ENCODE measurements around the gene NGF. TPM values are rescaled to one million over a fixed set of nuclear protein-coding genes. Genes with fewer than 3 reads are reported as not detected.

NGF gene
- total and polyA plus RNA-seq, 2 of the 4 experiments (the other 2 are of a cell fraction): 12.5 to 21.7 TPM

DNA sequence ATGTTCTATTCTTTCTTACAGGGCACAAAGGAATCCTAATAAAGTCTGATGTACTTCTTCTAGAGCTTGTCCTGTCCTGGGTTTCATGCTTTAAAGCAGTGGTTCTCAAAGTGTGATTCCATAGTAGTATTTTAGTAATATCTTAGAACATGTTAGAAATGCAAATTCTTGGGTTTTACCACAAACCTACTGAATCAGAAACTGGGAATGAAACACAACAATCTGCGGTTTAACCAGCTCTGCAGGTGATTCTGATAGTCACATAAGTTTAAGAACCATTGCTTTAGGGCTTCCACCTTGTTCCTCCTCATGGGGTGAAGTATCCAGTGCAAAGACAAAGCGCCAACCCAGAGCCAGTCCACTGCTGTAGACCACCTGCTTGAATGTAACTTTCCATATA is 41.1 kb downstream of the NGF start:
- H3K18ac ChIP-seq (ENCODE audit: low read depth, low read length): no peak overlapping the region
- no peak overlapping the region for H3K56ac ChIP-seq (ENCODE audit: extremely low read depth, insufficient read depth, low read length)
- H2AFZ ChIP-seq (replicated peaks; ENCODE audit: low read length, poor library complexity): no peak overlapping the region
- H3K9me3 ChIP-seq (ENCODE audit: control insufficient read depth, insufficient read depth, low read length): no peaks in the 10 kb centered on the region
- ChIA-PET POLR2A (ENCODE audit: unreplicated experiment) (no interaction called here), CTCF (no interaction called here)
- H3K9me1 ChIP-seq (ENCODE audit: insufficient read depth, low read length): peaks cover 10% of the 10 kb centered on the region
- dilution Hi-C loops (cut with HindIII; ENCODE audit: low sequenced_read_pairs, unreplicated experiment): no loop called here
- peak; percentile 31 for DNase-seq
- H2BK20ac ChIP-seq (ENCODE audit: low read depth, low read length): no peak overlapping the region
- no peak overlapping the region for H2BK120ac ChIP-seq (ENCODE audit: low read depth, low read length)
- H3K27ac ChIP-seq (ENCODE audit: insufficient read depth, low read length): no peak overlapping the region
- H3K4me2 ChIP-seq (ENCODE audit: low read depth, low read length): no peak overlapping the region
- H3K14ac ChIP-seq (replicated peaks; ENCODE audit: low read depth, low read length): no peak overlapping the region
- no peak overlapping the region for H3K9ac ChIP-seq (ENCODE audit: low read depth, low read length)
- H2BK15ac ChIP-seq (ENCODE audit: low read depth, low read length): no peak overlapping the region
- in situ Hi-C loops (cut with MboI; ENCODE audit: low sequenced_read_pairs): no loop called here
- no peaks in the 10 kb centered on the region for H3K36me3 ChIP-seq (ENCODE audit: control insufficient read depth, insufficient read depth, low read length)
- H3K27me3 ChIP-seq (ENCODE audit: control insufficient read depth, insufficient read depth, low read length): no peaks in the 10 kb centered on the region
- H4K8ac ChIP-seq (ENCODE audit: low read depth in 2 of 2, low read length in 2 of 2): no peak overlapping the region
- H3K4ac ChIP-seq (ENCODE audit: low read depth, low read length): no peak overlapping the region
- TF ChIP-seq, protein P1, sequence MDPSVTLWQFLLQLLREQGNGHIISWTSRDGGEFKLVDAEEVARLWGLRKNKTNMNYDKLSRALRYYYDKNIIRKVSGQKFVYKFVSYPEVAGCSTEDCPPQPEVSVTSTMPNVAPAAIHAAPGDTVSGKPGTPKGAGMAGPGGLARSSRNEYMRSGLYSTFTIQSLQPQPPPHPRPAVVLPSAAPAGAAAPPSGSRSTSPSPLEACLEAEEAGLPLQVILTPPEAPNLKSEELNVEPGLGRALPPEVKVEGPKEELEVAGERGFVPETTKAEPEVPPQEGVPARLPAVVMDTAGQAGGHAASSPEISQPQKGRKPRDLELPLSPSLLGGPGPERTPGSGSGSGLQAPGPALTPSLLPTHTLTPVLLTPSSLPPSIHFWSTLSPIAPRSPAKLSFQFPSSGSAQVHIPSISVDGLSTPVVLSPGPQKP (IDR thresholded peaks at IDR 0.05; ENCODE audit: borderline replicate concordance, low read depth, low read length): no peak
- TF ChIP-seq SMC3 (IDR thresholded peaks at IDR 0.05; ENCODE audit: low read depth, low read length): no peak
- no peak overlapping the region for H2AK5ac ChIP-seq (ENCODE audit: low read depth, low read length)
- H4K20me1 ChIP-seq (ENCODE audit: insufficient read depth, low read length): no peaks in the 10 kb centered on the region
- no peak overlapping the region for H3K4me3 ChIP-seq (ENCODE audit: insufficient read depth, low read depth, low read length)
- H3K79me1 ChIP-seq (ENCODE audit: low read depth in 1 of 2, low read length in 2 of 2): peaks cover 10 to 13% of the 10 kb centered on the region in 2 experiments; a peak in 3 of 4 replicates
- BruUV-seq (replicated peaks): no TSS peak
- H3K23ac ChIP-seq (ENCODE audit: low read depth, low read length): no peak overlapping the region
- no CpG with 5 or more reads among the region's 2 CpGs for WGBS, 2 experiments (ENCODE audit: extremely low coverage in 2 of 2, insufficient read length in 1 of 2)
- no peak overlapping the region for H4K5ac ChIP-seq (ENCODE audit: low read depth, low read length)
- H4K91ac ChIP-seq (ENCODE audit: insufficient read depth, low read depth, low read length): no peak overlapping the region
- intact Hi-C loops (cut with micrococcal nuclease): no loop called here
- no peak for ATAC-seq (ENCODE audit: low read depth)
- H2AK9ac ChIP-seq (replicated peaks; ENCODE audit: low read depth, low read length, poor library complexity): no peak overlapping the region
- H3K4me1 ChIP-seq (ENCODE audit: control insufficient read depth, insufficient read depth, low read length): peaks cover 13% of the 10 kb centered on the region
- no peak overlapping the region for H2BK5ac ChIP-seq (ENCODE audit: low read depth, low read length, poor library complexity, severe bottlenecking)

All from IMR-90 (cell line).